ENCODE results near the gene PHLDB3. TPM values are rescaled to one million over a fixed set of nuclear protein-coding genes. Genes with fewer than 3 reads are reported as not detected.
"Not testable (repeated sequence)": the region's sequence is repeated elsewhere in the genome, so short reads cannot be mapped to it uniquely, and the experiment has no call there.

The PHLDB3 gene
- polyA plus RNA-seq = 1 to 10 TPM in 2 of 3 donors, under 1 TPM in 1; 0.51 to 3.2 (median 1.3) TPM

- Mint-ChIP-seq H3K27me3 (ENCODE audit: low read depth in 3 of 3) (peaks cover 0 to 8% (median 3%) of the 10 kb centered on the region in 3 donors), H3K27ac (peak within 1 kb of the TSS; percentile 81 to 95 (median 92)), H3K4me3 (peak within 1 kb of the TSS; percentile 86 to 98 (median 93)), H3K36me3 (peaks cover 7 to 10% (median 9%) of the 10 kb centered on the region in 3 donors), H3K9me3 (no peaks in the 10 kb centered on the region), H3K4me1 (peaks cover 23 to 26% of the 10 kb centered on the region in 2 donors)
- no peak for DNase-seq
Observed at GRCh38 chr19:43504426-43505185, at the start of gene PHLDB3. PHLDB3 (minus strand) TSS chr19:43504746; CDS start chr19:43504118, 628 bp downstream.

DNA sequence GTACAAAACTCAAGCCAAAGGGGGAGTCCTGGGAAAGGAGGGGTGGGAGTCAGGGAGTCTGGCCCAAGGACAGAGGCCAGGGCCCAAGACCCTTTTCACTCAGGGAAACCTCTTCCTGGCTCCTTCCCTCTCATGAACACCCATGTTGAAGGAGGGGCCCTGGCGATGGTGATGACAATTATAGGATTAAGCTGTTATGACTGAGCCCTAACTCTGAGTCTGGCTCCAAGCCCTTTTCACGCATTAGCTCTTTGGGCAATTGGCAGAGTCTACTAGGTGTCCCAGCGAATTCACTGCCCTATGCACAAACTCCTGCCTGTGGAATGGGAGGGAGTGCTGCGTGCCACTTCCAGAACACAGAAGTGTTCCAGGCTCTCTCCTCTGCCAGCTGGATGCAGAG lies 49.1 kb upstream of the PHLDB3 start:
- peaks cover 8 to 9% of the 10 kb centered on the region in 2 donors for H3K4me1 Mint-ChIP-seq
- DNase-seq = no peak
- H3K9me3 Mint-ChIP-seq = no peaks in the 10 kb centered on the region
- H3K36me3 Mint-ChIP-seq = peaks cover 13 to 40% (median 19%) of the 10 kb centered on the region in 3 donors
- peak overlapping the region in 1 of 6 donors; percentile 31 for H3K27ac Mint-ChIP-seq
- no peak overlapping the region for H3K4me3 Mint-ChIP-seq
- no peaks in the 10 kb centered on the region for H3K27me3 Mint-ChIP-seq (ENCODE audit: low read depth in 3 of 3)

GRCh38 chr19:43552616-43553015 lies 48.1 kb upstream of the PHLDB3 start:
- no peak overlapping the region for H3K27ac Mint-ChIP-seq
- no peaks in the 10 kb centered on the region for H3K9me3 Mint-ChIP-seq
- H3K27me3 Mint-ChIP-seq (ENCODE audit: low read depth in 3 of 3) = no peaks in the 10 kb centered on the region
- H3K4me3 Mint-ChIP-seq = no peak overlapping the region
- DNase-seq = no peak
- peaks cover 13 to 37% (median 16%) of the 10 kb centered on the region in 3 donors for H3K36me3 Mint-ChIP-seq
- H3K4me1 Mint-ChIP-seq = peaks cover 8 to 9% of the 10 kb centered on the region in 2 donors

DNA sequence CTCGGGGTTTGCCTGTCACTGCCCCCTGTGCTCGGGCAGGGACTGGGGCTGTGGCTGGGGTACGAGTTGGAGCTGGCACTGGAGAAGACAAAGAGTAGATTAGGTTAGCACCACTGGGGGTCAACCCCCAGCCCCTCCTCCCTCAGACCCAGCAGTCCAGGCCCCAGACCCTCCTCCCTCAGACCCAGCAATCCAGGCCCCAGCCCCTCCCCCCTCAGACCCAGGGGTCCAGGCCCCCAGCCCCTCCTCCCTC lies 47.6 kb upstream of the PHLDB3 start:
- H3K4me1 Mint-ChIP-seq = peaks cover 8 to 9% of the 10 kb centered on the region in 2 donors
- no peak overlapping the region for H3K27ac Mint-ChIP-seq
- H3K36me3 Mint-ChIP-seq = peaks cover 10 to 33% (median 16%) of the 10 kb centered on the region in 3 donors
- H3K4me3 Mint-ChIP-seq = no peak overlapping the region
- DNase-seq = no peak
- H3K9me3 Mint-ChIP-seq = no peaks in the 10 kb centered on the region
- no peaks in the 10 kb centered on the region for H3K27me3 Mint-ChIP-seq (ENCODE audit: low read depth in 3 of 3)

- no peak overlapping the region for H3K4me3 Mint-ChIP-seq
- no peaks in the 10 kb centered on the region for H3K9me3 Mint-ChIP-seq
- no peaks in the 10 kb centered on the region for H3K27me3 Mint-ChIP-seq (ENCODE audit: low read depth in 3 of 3)
- H3K27ac Mint-ChIP-seq = peak overlapping the region in 2 of 6 donors; percentile 86 to 87
- peaks cover 8 to 9% of the 10 kb centered on the region in 2 donors for H3K4me1 Mint-ChIP-seq
- no peak for DNase-seq
- peaks cover 10 to 33% (median 16%) of the 10 kb centered on the region in 3 donors for H3K36me3 Mint-ChIP-seq
Observed at GRCh38 chr19:43551399-43552197, 47.1 kb upstream of the PHLDB3 start.

GRCh38 chr19:43548706-43549105 lies 44.2 kb upstream of the PHLDB3 start:
- Mint-ChIP-seq H3K4me1 (no peaks in the 10 kb centered on the region), H3K4me3 (no peak overlapping the region), H3K27ac (peak overlapping the region in 1 of 6 donors; percentile 6)

GRCh38 chr19:43547926-43548325 lies 43.4 kb upstream of the PHLDB3 start:
- not testable (repeated sequence) for H3K27me3 Mint-ChIP-seq (ENCODE audit: low read depth in 3 of 3); H3K9me3 Mint-ChIP-seq; H3K4me1 Mint-ChIP-seq; H3K4me3 Mint-ChIP-seq; DNase-seq; H3K27ac Mint-ChIP-seq
- H3K36me3 Mint-ChIP-seq = peaks cover 0 to 25% (median 9%) of the 10 kb centered on the region in 3 donors

More at GRCh38 chr19:43548706-43549105, 44.2 kb upstream of the PHLDB3 start:
- H3K9me3 Mint-ChIP-seq = no peaks in the 10 kb centered on the region
- DNase-seq = no peak
- no peaks in the 10 kb centered on the region for H3K27me3 Mint-ChIP-seq (ENCODE audit: low read depth in 3 of 3)
- H3K36me3 Mint-ChIP-seq = peaks cover 0 to 21% (median 9%) of the 10 kb centered on the region in 3 donors

DNA sequence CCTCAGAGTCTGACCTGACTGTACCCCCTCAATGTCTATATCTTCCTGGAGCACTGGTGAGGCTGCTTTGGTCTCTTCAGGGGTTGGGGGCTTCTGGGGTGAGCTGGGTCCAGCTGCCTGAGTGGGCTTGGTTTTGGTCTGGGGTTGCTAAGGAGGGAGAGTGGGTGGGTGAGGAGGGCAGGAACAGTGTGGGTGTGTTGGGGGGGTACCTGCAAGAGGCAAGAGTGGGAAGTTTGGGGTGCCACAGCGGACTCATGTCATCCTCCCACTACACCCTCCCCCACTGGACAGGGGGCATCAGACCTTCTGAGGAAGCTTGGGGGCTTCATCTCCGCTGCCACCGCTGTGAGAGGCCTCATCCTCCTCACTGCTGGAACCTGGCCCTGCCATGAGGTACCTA lies 42.0 kb upstream of the PHLDB3 start:
- DNase-seq = no peak
- peaks cover 4 to 29% (median 6%) of the 10 kb centered on the region in 3 donors for H3K36me3 Mint-ChIP-seq
- no peaks in the 10 kb centered on the region for H3K9me3 Mint-ChIP-seq
- H3K27me3 Mint-ChIP-seq (ENCODE audit: low read depth in 3 of 3) = no peaks in the 10 kb centered on the region
- H3K4me3 Mint-ChIP-seq = no peak overlapping the region
- no peak overlapping the region for H3K27ac Mint-ChIP-seq
- no peaks in the 10 kb centered on the region for H3K4me1 Mint-ChIP-seq

GRCh38 chr19:43545981-43546380 lies 41.4 kb upstream of the PHLDB3 start:
- Mint-ChIP-seq H3K9me3 (no peaks in the 10 kb centered on the region), H3K27ac (no peak overlapping the region), H3K4me1 (no peaks in the 10 kb centered on the region), H3K36me3 (peaks cover 5 to 27% (median 7%) of the 10 kb centered on the region in 3 donors), H3K27me3 (ENCODE audit: low read depth in 3 of 3) (no peaks in the 10 kb centered on the region), H3K4me3 (no peak overlapping the region)
- no peak for DNase-seq

GRCh38 chr19:43545276-43545675 lies 40.7 kb upstream of the PHLDB3 start:
- Mint-ChIP-seq H3K4me1 (no peaks in the 10 kb centered on the region), H3K27ac (no peak overlapping the region), H3K36me3 (peaks cover 4 to 27% (median 7%) of the 10 kb centered on the region in 3 donors), H3K4me3 (no peak overlapping the region), H3K27me3 (ENCODE audit: low read depth in 3 of 3) (no peaks in the 10 kb centered on the region), H3K9me3 (no peaks in the 10 kb centered on the region)
- DNase-seq = no peak

DNA sequence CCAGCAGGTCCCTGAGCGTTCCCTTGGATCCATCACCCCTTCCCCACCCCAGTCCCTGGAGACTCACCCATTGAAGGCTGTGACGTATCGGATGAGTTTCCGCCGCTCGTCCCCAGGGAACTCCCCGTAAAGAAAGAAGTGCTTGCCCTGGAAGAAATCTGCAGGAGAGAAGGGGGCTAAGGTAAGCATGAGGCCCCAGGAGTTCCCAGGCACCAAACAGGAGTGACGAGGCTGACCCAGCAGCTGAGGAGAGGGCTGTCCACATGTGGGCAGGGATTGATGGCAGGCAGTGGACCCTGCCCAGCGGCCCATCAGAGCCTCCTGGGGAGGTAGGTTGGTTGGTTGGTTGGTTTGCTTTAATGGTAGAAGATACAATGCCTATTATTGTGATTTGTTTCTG lies 39.5 kb upstream of the PHLDB3 start:
- DNase-seq = no peak
- no peaks in the 10 kb centered on the region for H3K27me3 Mint-ChIP-seq (ENCODE audit: low read depth in 3 of 3)
- peaks cover 10 to 31% (median 11%) of the 10 kb centered on the region in 3 donors for H3K36me3 Mint-ChIP-seq
- no peak overlapping the region for H3K27ac Mint-ChIP-seq
- H3K9me3 Mint-ChIP-seq = no peaks in the 10 kb centered on the region
- H3K4me1 Mint-ChIP-seq = no peaks in the 10 kb centered on the region
- H3K4me3 Mint-ChIP-seq = no peak overlapping the region

DNA sequence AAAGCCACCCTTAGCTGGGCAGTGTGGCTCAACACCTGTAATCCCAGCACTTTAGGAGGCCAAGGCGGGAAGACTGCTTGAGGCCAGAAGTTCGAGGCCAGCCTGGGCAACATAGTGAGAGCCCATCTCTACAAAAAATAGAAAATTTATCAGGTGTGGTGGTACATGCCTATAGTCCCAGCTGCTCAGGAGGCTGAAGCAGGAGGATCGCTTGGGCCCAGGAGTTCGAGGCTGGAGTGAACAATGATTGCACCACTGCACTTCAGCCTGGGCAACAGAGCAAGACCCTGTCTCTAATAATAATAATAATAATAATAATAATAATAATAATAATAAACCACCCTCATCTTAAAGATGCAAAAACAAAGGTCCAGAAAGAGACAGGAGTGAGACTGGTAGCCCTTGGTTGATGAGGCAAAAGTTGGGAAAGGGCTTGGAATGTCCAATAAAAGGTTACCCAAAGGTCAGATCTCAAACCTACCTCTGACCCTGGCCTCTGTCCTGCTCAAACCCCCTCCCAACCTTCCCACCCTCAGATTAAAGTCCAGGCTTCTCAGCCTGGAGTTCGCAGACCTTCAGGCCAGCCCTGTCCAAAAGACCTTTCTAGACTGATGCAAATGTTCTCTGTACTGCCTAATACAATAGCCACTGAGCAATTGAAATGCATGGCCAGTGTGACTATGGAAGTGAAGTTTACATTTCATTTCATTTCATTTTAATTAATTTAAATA lies 37.5 kb upstream of the PHLDB3 start:
- H3K27ac Mint-ChIP-seq = no peak overlapping the region
- H3K4me3 Mint-ChIP-seq = no peak overlapping the region
- no peak for DNase-seq
- H3K36me3 Mint-ChIP-seq = peaks cover 19 to 47% (median 19%) of the 10 kb centered on the region in 3 donors
- no peaks in the 10 kb centered on the region for H3K9me3 Mint-ChIP-seq
- no peaks in the 10 kb centered on the region for H3K4me1 Mint-ChIP-seq
- no peaks in the 10 kb centered on the region for H3K27me3 Mint-ChIP-seq (ENCODE audit: low read depth in 3 of 3)

- Mint-ChIP-seq H3K36me3 (peaks cover 19 to 48% (median 19%) of the 10 kb centered on the region in 3 donors), H3K27ac (peak overlapping the region in 1 of 6 donors; percentile 79), H3K4me1 (peaks cover 9% of the 10 kb centered on the region in 2 donors), H3K9me3 (no peaks in the 10 kb centered on the region), H3K4me3 (no peak overlapping the region), H3K27me3 (ENCODE audit: low read depth in 3 of 3) (peaks cover 0 to 2% (median 0%) of the 10 kb centered on the region in 3 donors)
- DNase-seq = no peak
Observed at GRCh38 chr19:43540381-43540780, 35.8 kb upstream of the PHLDB3 start.

All from immature natural killer cell (primary cell).